OCI-LY1 (cell line): ENCODE results near the gene FSTL5.

Experiments
- H2AFZ ChIP-seq: fragments of 200-600 bp; sonication (generic), shearing (Covaris generic); 2 replicates; pipeline ENCODE4 v1.6.0; 2014; ENCODE audit warnings: antibody characterized with exemption, mild to moderate bottlenecking, low read length
- H3F3A ChIP-seq: fragments of 200-600 bp; sonication (generic), shearing (Covaris generic); 2 replicates; pipeline ENCODE4 v1.6.0; 2014; ENCODE audit warnings: mild to moderate bottlenecking, antibody characterized with exemption, low read length, moderate library complexity; ENCODE audit not compliant: insufficient read depth
- H3K27ac ChIP-seq: fragments of 200-600 bp; sonication (generic); 2 replicates; pipeline ENCODE4 v1.5.1; 2014; ENCODE audit warnings: low read length, mixed run types, mild to moderate bottlenecking, low read depth; ENCODE audit not compliant: poor library complexity, severe bottlenecking
- H3K27me3 ChIP-seq: fragments of 200-600 bp; sonication (generic); 2 replicates; pipeline ENCODE4 v1.6.0; 2014; ENCODE audit warnings: antibody characterized with exemption, mild to moderate bottlenecking, low read length, moderate library complexity; ENCODE audit not compliant: insufficient read depth
- H3K36me3 ChIP-seq: fragments of 200-600 bp; sonication (generic); 2 replicates; pipeline ENCODE4 v1.6.1; 2014; ENCODE audit warnings: mild to moderate bottlenecking, antibody characterized with exemption, low read length, moderate library complexity, mixed read lengths; ENCODE audit not compliant: insufficient read depth
- H3K4me1 ChIP-seq: fragments of 200-600 bp; sonication (generic); 2 replicates; pipeline ENCODE4 v1.5.1; 2014; ENCODE audit warnings: mild to moderate bottlenecking, low read length, moderate library complexity; ENCODE audit not compliant: insufficient read depth, severe bottlenecking
- H3K4me2 ChIP-seq: fragments of 200-600 bp; sonication (generic), shearing (Covaris generic); 2 replicates; pipeline ENCODE4 v1.6.1; 2014; ENCODE audit warnings: low read length
- H3K4me3 ChIP-seq: fragments of 200-600 bp; sonication (generic); 2 replicates; pipeline ENCODE4 v1.5.1; 2014; ENCODE audit warnings: low read length, low read depth, mild to moderate bottlenecking, mixed read lengths; ENCODE audit not compliant: poor library complexity, severe bottlenecking
- H3K79me2 ChIP-seq: fragments of 200-600 bp; shearing (Covaris generic); 2 replicates; pipeline ENCODE4 v1.6.1; 2016; ENCODE audit warnings: mixed run types, low read length, mixed read lengths; ENCODE audit not compliant: insufficient read depth
- H3K9ac ChIP-seq: fragments of 200-600 bp; sonication (generic), shearing (Covaris generic); 2 replicates; pipeline ENCODE4 v1.6.1; 2014; ENCODE audit warnings: mild to moderate bottlenecking, low read length, mixed read lengths
- H3K9me2 ChIP-seq: fragments of 200-600 bp; sonication (generic), shearing (Covaris generic); 2 replicates; pipeline ENCODE4 v1.6.1; 2014; ENCODE audit warnings: low read depth, mild to moderate bottlenecking, low read length, mixed read lengths
- H3K9me3 ChIP-seq: fragments of 200-600 bp; shearing (Covaris generic); 2 replicates; pipeline ENCODE4 v1.6.1; 2014; ENCODE audit warnings: low read length, mixed read lengths
- H4K20me1 ChIP-seq: fragments of 200-600 bp; sonication (generic), shearing (Covaris generic); 2 replicates; pipeline ENCODE4 v1.6.0; 2016; ENCODE audit warnings: mild to moderate bottlenecking, low read length; ENCODE audit not compliant: insufficient read depth
- CTCF ChIP-seq: fragments of 200-600 bp; sonication (generic), shearing (Covaris generic); IDR thresholded peaks from 2 replicates; pipeline ENCODE4 v1.5.1; 2017; ENCODE audit warnings: mild to moderate bottlenecking, antibody characterized with exemption, low read length, moderate library complexity, mixed read lengths
- EZH2 ChIP-seq: fragments of 200-600 bp; sonication (generic), shearing (Covaris generic); IDR thresholded peaks from 2 replicates; pipeline ENCODE4 v1.8.0; 2017; ENCODE audit warnings: borderline replicate concordance, mixed run types, mild to moderate bottlenecking, antibody characterized with exemption, low read length, moderate library complexity, mixed read lengths

FSTL5 gene

GRCh38 chr4:161498155-161498554 lies 665.6 kb downstream of the FSTL5 start:
- no peak overlapping the region for H3K4me2 ChIP-seq
- no peaks in the 10 kb centered on the region for H3F3A ChIP-seq
- no peaks in the 10 kb centered on the region for H4K20me1 ChIP-seq
- H3K9me3 ChIP-seq, result no peaks in the 10 kb centered on the region
- H3K4me1 ChIP-seq, result no peaks in the 10 kb centered on the region
- H2AFZ ChIP-seq, result no peak overlapping the region
- H3K36me3 ChIP-seq, result no peaks in the 10 kb centered on the region
- H3K4me3 ChIP-seq, result no peak overlapping the region
- TF ChIP-seq CTCF (no peak), EZH2 (no peak)
- no peaks in the 10 kb centered on the region for H3K27me3 ChIP-seq
- H3K9me2 ChIP-seq, result no peaks in the 10 kb centered on the region
- H3K79me2 ChIP-seq, result no peaks in the 10 kb centered on the region
- H3K9ac ChIP-seq, result no peak overlapping the region
- H3K27ac ChIP-seq, result no peak overlapping the region

- no peak overlapping the region for H3K4me2 ChIP-seq
- no peak overlapping the region for H3K27ac ChIP-seq
- no peaks in the 10 kb centered on the region for H3K4me1 ChIP-seq
- H3K27me3 ChIP-seq, result no peaks in the 10 kb centered on the region
- no peak overlapping the region for H3K4me3 ChIP-seq
- H3K36me3 ChIP-seq, result no peaks in the 10 kb centered on the region
- H3K9me3 ChIP-seq, result no peaks in the 10 kb centered on the region
- H3K9me2 ChIP-seq, result no peaks in the 10 kb centered on the region
- H4K20me1 ChIP-seq, result no peaks in the 10 kb centered on the region
- H2AFZ ChIP-seq, result no peak overlapping the region
- no peaks in the 10 kb centered on the region for H3K79me2 ChIP-seq
- no peak overlapping the region for H3K9ac ChIP-seq
- TF ChIP-seq CTCF (no peak), EZH2 (no peak)
- no peaks in the 10 kb centered on the region for H3F3A ChIP-seq
Observed at GRCh38 chr4:161486461-161486860, 677.3 kb downstream of the FSTL5 start.

- TF ChIP-seq EZH2 (no peak), CTCF (no peak)
- H2AFZ ChIP-seq, result no peak overlapping the region
Observed at GRCh38 chr4:161466316-161466715, 697.5 kb downstream of the FSTL5 start.

More at GRCh38 chr4:161466316-161466715, 697.5 kb downstream of the FSTL5 start:
- H4K20me1 ChIP-seq, result no peaks in the 10 kb centered on the region
- no peaks in the 10 kb centered on the region for H3K27me3 ChIP-seq
- no peaks in the 10 kb centered on the region for H3K4me1 ChIP-seq
- no peaks in the 10 kb centered on the region for H3K36me3 ChIP-seq
- H3K27ac ChIP-seq, result no peak overlapping the region
- no peaks in the 10 kb centered on the region for H3K9me3 ChIP-seq
- H3K9ac ChIP-seq, result no peak overlapping the region
- H3K4me3 ChIP-seq, result no peak overlapping the region
- no peaks in the 10 kb centered on the region for H3K9me2 ChIP-seq
- H3F3A ChIP-seq, result no peaks in the 10 kb centered on the region
- H3K79me2 ChIP-seq, result no peaks in the 10 kb centered on the region
- no peak overlapping the region for H3K4me2 ChIP-seq
